ENCODE results near the gene IMP4. TPM values are rescaled to one million over a fixed set of nuclear protein-coding genes. Genes with fewer than 3 reads are reported as not detected.
A peak's percentile ranks its signal among the peaks of the same experiment; 100 is the strongest.

Gene IMP4
- total and polyA plus RNA-seq, 2 of the 13 experiments (the other 11 are each of a cell fraction or from before 2014, with no cell fraction given), result 142 to 158 TPM

- no peak for TF ChIP-seq ZNF773 (CRISPR knock-in tag; IDR thresholded peaks at IDR 0.05; ENCODE audit: borderline replicate concordance)
- peak; percentile 56 to 70; a peak in 2 of 4 replicates for TF ChIP-seq HMGXB4 (CRISPR knock-in tag; IDR thresholded peaks at IDR 0.05; ENCODE audit: borderline replicate concordance in 1 of 2, low read depth in 1 of 2)
- TF ChIP-seq ZSCAN20 (CRISPR knock-in tag; IDR thresholded peaks at IDR 0.05; ENCODE audit: borderline replicate concordance), result no peak
- no peak for TF ChIP-seq ZNF496 (CRISPR knock-in tag; IDR thresholded peaks at IDR 0.05; ENCODE audit: insufficient replicate concordance)
- no peak for TF ChIP-seq MAFK (conservative IDR thresholded peaks at IDR 0.05 in 1 of 2, IDR thresholded peaks at IDR 0.05 in 1 of 2; ENCODE audit: low read length in 2 of 2)
- no peak for TF ChIP-seq NFE2L1 (CRISPR knock-in tag; IDR thresholded peaks at IDR 0.05; ENCODE audit: borderline replicate concordance)
- 0 out of 2 replicates have a peak, but pooled peaks have one; percentile 31 for TF ChIP-seq TMF1 (CRISPR knock-in tag; IDR thresholded peaks at IDR 0.05; ENCODE audit: low read depth)
- TF ChIP-seq ETV5 (CRISPR knock-in tag; IDR thresholded peaks at IDR 0.05; ENCODE audit: borderline replicate concordance), result peak; percentile 45; the same call in 1 of the 2 replicates
- no peak for TF ChIP-seq ZNF7 (CRISPR knock-in tag; IDR thresholded peaks at IDR 0.05)
- TF ChIP-seq RORA (CRISPR knock-in tag; IDR thresholded peaks at IDR 0.05), result no peak
- TF ChIP-seq MTA1 (CRISPR knock-in tag; IDR thresholded peaks at IDR 0.05; ENCODE audit: borderline replicate concordance), result no peak
- TF ChIP-seq RCOR2 (CRISPR knock-in tag; IDR thresholded peaks at IDR 0.05), result no peak
- TF ChIP-seq ZFP36 (IDR thresholded peaks at IDR 0.05; ENCODE audit: borderline replicate concordance, low read depth, low read length, partially characterized antibody), result no peak
- no peak for TF ChIP-seq ZEB1 (IDR thresholded peaks at IDR 0.05; ENCODE audit: insufficient replicate concordance, low read depth)
- TF ChIP-seq TERF1 (CRISPR knock-in tag; IDR thresholded peaks at IDR 0.05), result no peak
- peak; percentile 52; the same call in 1 of the 2 replicates for TF ChIP-seq ZNF337 (CRISPR knock-in tag; IDR thresholded peaks at IDR 0.05; ENCODE audit: borderline replicate concordance, low read depth)
- TF ChIP-seq ASH2L (IDR thresholded peaks at IDR 0.05; ENCODE audit: insufficient read length, low read depth, low read length), result peak; percentile 77
- TF ChIP-seq FOXP1 (IDR thresholded peaks at IDR 0.05), result no peak
- TF ChIP-seq FOXP1 (CRISPR knock-in tag; IDR thresholded peaks at IDR 0.05), result 0 out of 2 replicates have a peak, but pooled peaks have one; percentile 2
- no peak for TF ChIP-seq RELA (CRISPR knock-in tag; IDR thresholded peaks at IDR 0.05)
- TF ChIP-seq ZNF280D (CRISPR knock-in tag; IDR thresholded peaks at IDR 0.05), result no peak
- no peak for TF ChIP-seq TRIM24 (CRISPR knock-in tag; IDR thresholded peaks at IDR 0.05)
- no peak for TF ChIP-seq IKZF1 (IDR thresholded peaks at IDR 0.05)
These were observed 48.6 kb downstream of the IMP4 start (continued) for GRCh38 chr2:130391058-130391871.
